ENCODE results near the gene IGDCC3. TPM values are rescaled to one million over a fixed set of nuclear protein-coding genes. Genes with fewer than 3 reads are reported as not detected.

IGDCC3 gene
- total and polyA plus RNA-seq, 2 of the 8 experiments (the other 6 are each of a cell fraction or from before 2014, with no cell fraction given), result 26.8 to 45.7 TPM

DNA sequence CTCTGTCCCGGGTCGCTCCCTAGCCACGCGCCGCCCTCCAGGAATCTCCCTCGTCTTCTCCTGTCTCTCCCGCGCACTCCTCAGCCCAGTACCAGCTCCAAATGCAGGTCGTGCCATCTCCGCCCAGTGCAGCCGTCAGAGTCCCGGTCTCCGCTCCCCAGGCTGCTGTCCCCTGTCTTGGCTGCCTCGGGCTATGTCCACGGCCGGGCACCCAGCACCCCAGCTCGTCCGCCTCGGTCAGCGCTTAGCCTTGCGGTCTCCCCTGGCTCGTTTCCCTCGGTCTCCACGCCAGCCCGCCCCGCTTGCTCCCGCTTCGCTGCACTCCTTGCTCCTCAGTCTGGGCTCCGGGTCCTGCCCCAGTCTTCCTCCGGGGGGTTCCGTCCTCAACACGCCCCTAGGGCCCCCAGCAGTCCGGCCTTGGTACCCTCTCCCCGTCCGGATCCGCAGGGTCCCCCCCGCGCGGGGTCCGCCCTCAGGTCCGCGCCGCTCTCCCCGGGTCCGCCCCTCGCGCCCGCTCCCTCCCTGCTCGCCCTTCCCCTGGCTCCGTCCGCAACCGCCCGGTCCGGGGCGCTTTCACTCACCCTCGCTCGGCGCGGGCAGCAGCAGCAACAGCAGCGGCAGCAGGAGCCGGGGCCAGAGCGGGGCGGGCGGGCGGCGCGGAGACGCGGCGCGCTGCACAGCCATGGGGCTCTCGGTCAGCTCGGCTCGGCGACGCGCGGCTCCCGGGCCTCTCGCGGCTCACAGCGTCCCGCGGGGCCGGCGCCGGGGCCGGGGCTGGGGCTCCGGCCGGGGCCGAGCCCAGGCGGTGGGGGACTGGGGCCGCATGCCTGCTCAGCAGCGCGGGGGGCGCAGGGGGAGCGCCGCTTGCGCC, 462 bp downstream of the IGDCC3 start (continued):
- TF ChIP-seq TAF1 (IDR thresholded peaks at IDR 0.05; ENCODE audit: low read depth, low read length), result peak; percentile 68; the same call in 1 of the 2 replicates
- TF ChIP-seq, protein P1, sequence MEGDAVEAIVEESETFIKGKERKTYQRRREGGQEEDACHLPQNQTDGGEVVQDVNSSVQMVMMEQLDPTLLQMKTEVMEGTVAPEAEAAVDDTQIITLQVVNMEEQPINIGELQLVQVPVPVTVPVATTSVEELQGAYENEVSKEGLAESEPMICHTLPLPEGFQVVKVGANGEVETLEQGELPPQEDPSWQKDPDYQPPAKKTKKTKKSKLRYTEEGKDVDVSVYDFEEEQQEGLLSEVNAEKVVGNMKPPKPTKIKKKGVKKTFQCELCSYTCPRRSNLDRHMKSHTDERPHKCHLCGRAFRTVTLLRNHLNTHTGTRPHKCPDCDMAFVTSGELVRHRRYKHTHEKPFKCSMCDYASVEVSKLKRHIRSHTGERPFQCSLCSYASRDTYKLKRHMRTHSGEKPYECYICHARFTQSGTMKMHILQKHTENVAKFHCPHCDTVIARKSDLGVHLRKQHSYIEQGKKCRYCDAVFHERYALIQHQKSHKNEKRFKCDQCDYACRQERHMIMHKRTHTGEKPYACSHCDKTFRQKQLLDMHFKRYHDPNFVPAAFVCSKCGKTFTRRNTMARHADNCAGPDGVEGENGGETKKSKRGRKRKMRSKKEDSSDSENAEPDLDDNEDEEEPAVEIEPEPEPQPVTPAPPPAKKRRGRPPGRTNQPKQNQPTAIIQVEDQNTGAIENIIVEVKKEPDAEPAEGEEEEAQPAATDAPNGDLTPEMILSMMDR (IDR thresholded peaks at IDR 0.05; ENCODE audit: control extremely low read depth in 1 of 3, insufficient read depth in 1 of 3, low read depth in 1 of 3, low read length in 3 of 3), result no peak
- TF ChIP-seq EGR1 (IDR thresholded peaks at IDR 0.05; ENCODE audit: borderline replicate concordance, low read depth, low read length), result 0 out of 2 replicates have a peak, but pooled peaks have one; percentile 11
- TF ChIP-seq RXRA (IDR thresholded peaks at IDR 0.05; ENCODE audit: insufficient read depth, low read depth, low read length), result no peak
- TF ChIP-seq BCL11A (IDR thresholded peaks at IDR 0.05; ENCODE audit: low read depth in 2 of 2, low read length in 2 of 2), result no peak
- TF ChIP-seq RAD21 (IDR thresholded peaks at IDR 0.05 in 1 of 2, conservative IDR thresholded peaks at IDR 0.05 in 1 of 2; ENCODE audit: low read depth in 2 of 2, low read length in 2 of 2), result no peak
- TF ChIP-seq POU5F1 (IDR thresholded peaks at IDR 0.05; ENCODE audit: low read depth, low read length), result no peak
- no peak for TF ChIP-seq TBP (IDR thresholded peaks at IDR 0.05; ENCODE audit: low read depth, low read length)
- no peak for TF ChIP-seq HDAC6 (IDR thresholded peaks at IDR 0.05; ENCODE audit: low read depth, low read length)
- TF ChIP-seq, protein P2, sequence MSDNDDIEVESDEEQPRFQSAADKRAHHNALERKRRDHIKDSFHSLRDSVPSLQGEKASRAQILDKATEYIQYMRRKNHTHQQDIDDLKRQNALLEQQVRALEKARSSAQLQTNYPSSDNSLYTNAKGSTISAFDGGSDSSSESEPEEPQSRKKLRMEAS (IDR thresholded peaks at IDR 0.05), result no peak
- TF ChIP-seq NANOG (IDR thresholded peaks at IDR 0.05; ENCODE audit: insufficient read depth, low read depth, low read length, poor library complexity, severe bottlenecking), result no peak
- 0 out of 4 replicates have a peak, but pooled peaks of 1 of the 2 experiments have one; percentile 22 for TF ChIP-seq HDAC2 (IDR thresholded peaks at IDR 0.05; ENCODE audit: borderline replicate concordance in 1 of 2, low read depth in 2 of 2, low read length in 2 of 2)
- TF ChIP-seq CBX8 (IDR thresholded peaks at IDR 0.05; ENCODE audit: borderline replicate concordance, low read depth, low read length), result no peak
- TF ChIP-seq TAF7 (optimal IDR thresholded peaks at IDR 0.05; ENCODE audit: borderline replicate concordance, low read depth, low read length), result peak; percentile 59
- TF ChIP-seq JUN (IDR thresholded peaks at IDR 0.05; ENCODE audit: low read depth, low read length), result no peak
- no peak for TF ChIP-seq RFX5 (IDR thresholded peaks at IDR 0.05; ENCODE audit: borderline replicate concordance, low read depth, low read length)
- 0 out of 2 replicates have a peak, but pooled peaks have one; percentile 1 for TF ChIP-seq GABPA (IDR thresholded peaks at IDR 0.05; ENCODE audit: borderline replicate concordance, insufficient read depth, low read length)
- TF ChIP-seq KDM1A (IDR thresholded peaks at IDR 0.05; ENCODE audit: borderline replicate concordance, low read length), result no peak
- no peak for TF ChIP-seq SRF (IDR thresholded peaks at IDR 0.05; ENCODE audit: low read depth, low read length)

All from H1 (cell line).